Measurements from ENCODE around the gene PLSCR4. TPM values are rescaled to one million over a fixed set of nuclear protein-coding genes. Genes with fewer than 3 reads are reported as not detected.

PLSCR4 gene
- total and polyA plus RNA-seq, 4 donors: 19.5 to 56.4 (median 34.9) TPM

GRCh38 chr3:146269271-146269670 is 18.4 kb upstream of the PLSCR4 start:
- DNase-seq (ENCODE audit: low spot score): no peak
- no peak overlapping the region for H3K4me3 ChIP-seq (ENCODE audit: low read depth in 1 of 3, low read length in 3 of 3)
- H3K27me3 ChIP-seq (ENCODE audit: control insufficient read depth in 4 of 4, insufficient read depth in 4 of 4, low read length in 3 of 4): no peaks in the 10 kb centered on the region
- H3K36me3 ChIP-seq (ENCODE audit: control insufficient read depth in 4 of 4, insufficient read depth in 3 of 4, low read depth in 1 of 4, low read length in 3 of 4): no peaks in the 10 kb centered on the region
- no peaks in the 10 kb centered on the region for H3K4me1 ChIP-seq (ENCODE audit: control insufficient read depth in 4 of 4, insufficient read depth in 4 of 4, low read length in 3 of 4)
- no peaks in the 10 kb centered on the region for H3K9me3 ChIP-seq (ENCODE audit: control insufficient read depth in 4 of 4, low read length in 3 of 4)
- TF ChIP-seq RAD21 (IDR thresholded peaks at IDR 0.05) (no peak), EGR1 (IDR thresholded peaks at IDR 0.05; ENCODE audit: low read depth in 2 of 2) (no peak), FOXA1 (IDR thresholded peaks at IDR 0.05) (no peak), SP1 (IDR thresholded peaks at IDR 0.05) (no peak), GABPA (IDR thresholded peaks at IDR 0.05 in 1 of 2, conservative IDR thresholded peaks at IDR 0.05 in 1 of 2) (no peak), RXRA (IDR thresholded peaks at IDR 0.05) (no peak), JUND (IDR thresholded peaks at IDR 0.05) (no peak), YY1 (IDR thresholded peaks at IDR 0.05) (no peak), FOXA2 (IDR thresholded peaks at IDR 0.05) (no peak), HNF4A (conservative IDR thresholded peaks at IDR 0.05) (no peak)
- TF ChIP-seq, protein P1, sequence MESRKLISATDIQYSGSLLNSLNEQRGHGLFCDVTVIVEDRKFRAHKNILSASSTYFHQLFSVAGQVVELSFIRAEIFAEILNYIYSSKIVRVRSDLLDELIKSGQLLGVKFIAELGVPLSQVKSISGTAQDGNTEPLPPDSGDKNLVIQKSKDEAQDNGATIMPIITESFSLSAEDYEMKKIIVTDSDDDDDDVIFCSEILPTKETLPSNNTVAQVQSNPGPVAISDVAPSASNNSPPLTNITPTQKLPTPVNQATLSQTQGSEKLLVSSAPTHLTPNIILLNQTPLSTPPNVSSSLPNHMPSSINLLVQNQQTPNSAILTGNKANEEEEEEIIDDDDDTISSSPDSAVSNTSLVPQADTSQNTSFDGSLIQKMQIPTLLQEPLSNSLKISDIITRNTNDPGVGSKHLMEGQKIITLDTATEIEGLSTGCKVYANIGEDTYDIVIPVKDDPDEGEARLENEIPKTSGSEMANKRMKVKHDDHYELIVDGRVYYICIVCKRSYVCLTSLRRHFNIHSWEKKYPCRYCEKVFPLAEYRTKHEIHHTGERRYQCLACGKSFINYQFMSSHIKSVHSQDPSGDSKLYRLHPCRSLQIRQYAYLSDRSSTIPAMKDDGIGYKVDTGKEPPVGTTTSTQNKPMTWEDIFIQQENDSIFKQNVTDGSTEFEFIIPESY (IDR thresholded peaks at IDR 0.05): no peak
- WGBS: 92% methylated on average over 4 of the region's 4 CpGs
- H3K9ac ChIP-seq (ENCODE audit: low read depth in 1 of 2, low read length in 2 of 2): no peak overlapping the region
- H3K27ac ChIP-seq (ENCODE audit: low read depth in 1 of 2, low read length in 2 of 2): no peak overlapping the region

DNA sequence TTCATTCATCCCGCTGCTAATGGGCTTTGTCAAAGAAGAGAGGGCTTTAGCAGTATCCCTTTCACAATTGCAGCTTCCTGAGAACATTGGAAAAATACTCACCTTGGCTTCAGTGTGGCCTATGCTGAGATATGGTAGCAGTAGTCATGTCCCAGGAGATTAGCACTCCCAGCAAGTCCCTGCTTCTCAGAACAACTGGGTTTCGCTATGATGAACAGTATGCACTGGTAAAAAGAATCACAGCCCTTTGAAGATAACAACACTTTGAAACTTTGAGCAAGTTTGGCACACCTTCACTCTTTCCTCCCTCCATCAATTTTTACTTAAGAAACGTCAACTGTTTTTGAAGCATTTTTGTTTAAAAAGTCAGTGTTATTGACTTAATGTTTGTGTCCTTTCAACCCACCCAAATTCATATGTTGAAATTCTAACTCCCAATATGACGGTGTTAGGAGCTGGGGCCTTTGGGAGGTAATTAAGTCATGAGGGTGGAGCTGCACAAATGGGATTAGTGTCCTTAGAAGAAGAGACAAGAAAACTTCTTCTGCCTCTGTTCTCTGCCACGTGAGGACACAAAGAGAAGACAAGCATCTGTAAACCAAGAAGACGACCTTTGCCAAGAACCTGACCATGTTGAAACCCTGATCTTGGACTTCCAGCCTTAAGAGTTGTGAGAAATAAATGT is 17.8 kb upstream of the PLSCR4 start:
- Histone ChIP-seq H3K9ac (ENCODE audit: low read depth in 1 of 2, low read length in 2 of 2) (no peak overlapping the region), H3K27ac (ENCODE audit: low read depth in 1 of 2, low read length in 2 of 2) (no peak overlapping the region), H3K4me3 (ENCODE audit: low read depth in 1 of 3, low read length in 3 of 3) (no peak overlapping the region), H3K36me3 (ENCODE audit: control insufficient read depth in 4 of 4, insufficient read depth in 3 of 4, low read depth in 1 of 4, low read length in 3 of 4) (no peaks in the 10 kb centered on the region), H3K27me3 (ENCODE audit: control insufficient read depth in 4 of 4, insufficient read depth in 4 of 4, low read length in 3 of 4) (no peaks in the 10 kb centered on the region), H3K9me3 (ENCODE audit: control insufficient read depth in 4 of 4, low read length in 3 of 4) (no peaks in the 10 kb centered on the region), H3K4me1 (ENCODE audit: control insufficient read depth in 4 of 4, insufficient read depth in 4 of 4, low read length in 3 of 4) (no peaks in the 10 kb centered on the region)
- TF ChIP-seq NR2F2 (IDR thresholded peaks at IDR 0.05): no peak
- no peak for TF ChIP-seq TAF1 (conservative IDR thresholded peaks at IDR 0.05)
- DNase-seq (ENCODE audit: low spot score): no peak
- WGBS: 92% methylated on average over 6 of the region's 6 CpGs

- TF ChIP-seq TAF1 (conservative IDR thresholded peaks at IDR 0.05): no peak
- no peak for TF ChIP-seq SP1 (IDR thresholded peaks at IDR 0.05)
- TF ChIP-seq HNF4G (IDR thresholded peaks at IDR 0.05): no peak
- no peak for TF ChIP-seq ATF3 (IDR thresholded peaks at IDR 0.05)
- no peak for TF ChIP-seq GABPA (IDR thresholded peaks at IDR 0.05 in 1 of 2, conservative IDR thresholded peaks at IDR 0.05 in 1 of 2)
- TF ChIP-seq FOXA1 (IDR thresholded peaks at IDR 0.05): no peak
- TF ChIP-seq RAD21 (IDR thresholded peaks at IDR 0.05): no peak
- TF ChIP-seq YY1 (IDR thresholded peaks at IDR 0.05): no peak
- no peak for TF ChIP-seq FOXA2 (IDR thresholded peaks at IDR 0.05)
- TF ChIP-seq, protein P2, sequence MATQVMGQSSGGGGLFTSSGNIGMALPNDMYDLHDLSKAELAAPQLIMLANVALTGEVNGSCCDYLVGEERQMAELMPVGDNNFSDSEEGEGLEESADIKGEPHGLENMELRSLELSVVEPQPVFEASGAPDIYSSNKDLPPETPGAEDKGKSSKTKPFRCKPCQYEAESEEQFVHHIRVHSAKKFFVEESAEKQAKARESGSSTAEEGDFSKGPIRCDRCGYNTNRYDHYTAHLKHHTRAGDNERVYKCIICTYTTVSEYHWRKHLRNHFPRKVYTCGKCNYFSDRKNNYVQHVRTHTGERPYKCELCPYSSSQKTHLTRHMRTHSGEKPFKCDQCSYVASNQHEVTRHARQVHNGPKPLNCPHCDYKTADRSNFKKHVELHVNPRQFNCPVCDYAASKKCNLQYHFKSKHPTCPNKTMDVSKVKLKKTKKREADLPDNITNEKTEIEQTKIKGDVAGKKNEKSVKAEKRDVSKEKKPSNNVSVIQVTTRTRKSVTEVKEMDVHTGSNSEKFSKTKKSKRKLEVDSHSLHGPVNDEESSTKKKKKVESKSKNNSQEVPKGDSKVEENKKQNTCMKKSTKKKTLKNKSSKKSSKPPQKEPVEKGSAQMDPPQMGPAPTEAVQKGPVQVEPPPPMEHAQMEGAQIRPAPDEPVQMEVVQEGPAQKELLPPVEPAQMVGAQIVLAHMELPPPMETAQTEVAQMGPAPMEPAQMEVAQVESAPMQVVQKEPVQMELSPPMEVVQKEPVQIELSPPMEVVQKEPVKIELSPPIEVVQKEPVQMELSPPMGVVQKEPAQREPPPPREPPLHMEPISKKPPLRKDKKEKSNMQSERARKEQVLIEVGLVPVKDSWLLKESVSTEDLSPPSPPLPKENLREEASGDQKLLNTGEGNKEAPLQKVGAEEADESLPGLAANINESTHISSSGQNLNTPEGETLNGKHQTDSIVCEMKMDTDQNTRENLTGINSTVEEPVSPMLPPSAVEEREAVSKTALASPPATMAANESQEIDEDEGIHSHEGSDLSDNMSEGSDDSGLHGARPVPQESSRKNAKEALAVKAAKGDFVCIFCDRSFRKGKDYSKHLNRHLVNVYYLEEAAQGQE (IDR thresholded peaks at IDR 0.05): no peak
- TF ChIP-seq, protein P1 (IDR thresholded peaks at IDR 0.05): no peak
- TF ChIP-seq RXRA (IDR thresholded peaks at IDR 0.05): no peak
- TF ChIP-seq JUND (IDR thresholded peaks at IDR 0.05): no peak
- no peak overlapping the region for H3K9ac ChIP-seq (ENCODE audit: low read depth in 1 of 2, low read length in 2 of 2)
- no peaks in the 10 kb centered on the region for H3K27me3 ChIP-seq (ENCODE audit: control insufficient read depth in 4 of 4, insufficient read depth in 4 of 4, low read length in 3 of 4)
- H3K27ac ChIP-seq (ENCODE audit: low read depth in 1 of 2, low read length in 2 of 2): no peak overlapping the region
- no peaks in the 10 kb centered on the region for H3K36me3 ChIP-seq (ENCODE audit: control insufficient read depth in 4 of 4, insufficient read depth in 3 of 4, low read depth in 1 of 4, low read length in 3 of 4)
- H3K9me3 ChIP-seq (ENCODE audit: control insufficient read depth in 4 of 4, low read length in 3 of 4): no peaks in the 10 kb centered on the region
- no peak overlapping the region for H3K4me3 ChIP-seq (ENCODE audit: low read depth in 1 of 3, low read length in 3 of 3)
- DNase-seq (ENCODE audit: low spot score): no peak
- H3K4me1 ChIP-seq (ENCODE audit: control insufficient read depth in 4 of 4, insufficient read depth in 4 of 4, low read length in 3 of 4): peaks cover 0 to 3% (median under 1%) of the 10 kb centered on the region in 4 donors
- 68% methylated on average over 1 of the region's 1 CpG for WGBS
Measured at GRCh38 chr3:146265720-146266119, 14.8 kb upstream of the PLSCR4 start.
